ENCODE measurements around the gene SPATS1.
"Not testable (repeated sequence)": the region's sequence is repeated elsewhere in the genome, so short reads cannot be mapped to it uniquely, and the experiment has no call there.

The SPATS1 gene

GRCh38 chr6:44339301-44339700 is 3.1 kb upstream of the SPATS1 start:
- in situ Hi-C loops (cut with HindIII; ENCODE audit: low pct_unique_long_range_greater_than_20kb, low sequenced_read_pairs), result no loop called here
- no peak for TF ChIP-seq JUND (IDR thresholded peaks at IDR 0.05; ENCODE audit: low read depth)
- DNase-seq (ENCODE audit: low read depth in 1 of 2, low spot score in 1 of 2), result no peak

GRCh38 chr6:44339763-44340625 is 2.5 kb upstream of the SPATS1 start:
- TF ChIP-seq JUND (IDR thresholded peaks at IDR 0.05; ENCODE audit: low read depth), result no peak
- in situ Hi-C loops (cut with HindIII; ENCODE audit: low pct_unique_long_range_greater_than_20kb, low sequenced_read_pairs), result no loop called here
- peak in 1 of 2 experiments; percentile 6 for DNase-seq (ENCODE audit: low read depth in 1 of 2, low spot score in 1 of 2)

- in situ Hi-C loops (cut with HindIII; ENCODE audit: low pct_unique_long_range_greater_than_20kb, low sequenced_read_pairs), result no loop called here
- no peak for DNase-seq (ENCODE audit: low read depth in 1 of 2, low spot score in 1 of 2)
- no peak for TF ChIP-seq JUND (IDR thresholded peaks at IDR 0.05; ENCODE audit: low read depth)
Observed at GRCh38 chr6:44341095-44341890, 1.2 kb upstream of the SPATS1 start.

- DNase-seq (ENCODE audit: low read depth in 1 of 2, low spot score in 1 of 2), result no peak
- no peak for TF ChIP-seq JUND (IDR thresholded peaks at IDR 0.05; ENCODE audit: low read depth)
- in situ Hi-C loops (cut with HindIII; ENCODE audit: low pct_unique_long_range_greater_than_20kb, low sequenced_read_pairs), result no loop called here
Observed at GRCh38 chr6:44342052-44342451, 398 bp upstream of the SPATS1 start.

- in situ Hi-C loops (cut with HindIII; ENCODE audit: low pct_unique_long_range_greater_than_20kb, low sequenced_read_pairs); DNase-seq (ENCODE audit: low read depth in 1 of 2, low spot score in 1 of 2): not testable (repeated sequence)
Observed at GRCh38 chr6:44346818-44347217, 4.4 kb downstream of the SPATS1 start.

- in situ Hi-C loops (cut with HindIII; ENCODE audit: low pct_unique_long_range_greater_than_20kb, low sequenced_read_pairs), result no loop called here
- no peak for TF ChIP-seq JUND (IDR thresholded peaks at IDR 0.05; ENCODE audit: low read depth)
- no peak for DNase-seq (ENCODE audit: low read depth in 1 of 2, low spot score in 1 of 2)
Observed at GRCh38 chr6:44349904-44350649, 7.6 kb downstream of the SPATS1 start.

GRCh38 chr6:44350650-44350994 is 8.2 kb downstream of the SPATS1 start:
- in situ Hi-C loops (cut with HindIII; ENCODE audit: low pct_unique_long_range_greater_than_20kb, low sequenced_read_pairs); DNase-seq (ENCODE audit: low read depth in 1 of 2, low spot score in 1 of 2): not testable (repeated sequence)

GRCh38 chr6:44352259-44352658 is 9.8 kb downstream of the SPATS1 start:
- in situ Hi-C loops (cut with HindIII; ENCODE audit: low pct_unique_long_range_greater_than_20kb, low sequenced_read_pairs), result no loop called here
- DNase-seq (ENCODE audit: low read depth in 1 of 2, low spot score in 1 of 2), result no peak
- no peak for TF ChIP-seq JUND (IDR thresholded peaks at IDR 0.05; ENCODE audit: low read depth)

GRCh38 chr6:44353336-44353735 is 10.9 kb downstream of the SPATS1 start:
- no peak for DNase-seq (ENCODE audit: low read depth in 1 of 2, low spot score in 1 of 2)
- in situ Hi-C loops (cut with HindIII; ENCODE audit: low pct_unique_long_range_greater_than_20kb, low sequenced_read_pairs), result no loop called here
- TF ChIP-seq JUND (IDR thresholded peaks at IDR 0.05; ENCODE audit: low read depth), result no peak

- no peak for DNase-seq (ENCODE audit: low read depth in 1 of 2, low spot score in 1 of 2)
- no peak for TF ChIP-seq JUND (IDR thresholded peaks at IDR 0.05; ENCODE audit: low read depth)
- in situ Hi-C loops (cut with HindIII; ENCODE audit: low pct_unique_long_range_greater_than_20kb, low sequenced_read_pairs), result no loop called here
Observed at GRCh38 chr6:44355640-44356039, 13.2 kb downstream of the SPATS1 start.

GRCh38 chr6:44356487-44356886 is 14.0 kb downstream of the SPATS1 start:
- in situ Hi-C loops (cut with HindIII; ENCODE audit: low pct_unique_long_range_greater_than_20kb, low sequenced_read_pairs), result no loop called here
- TF ChIP-seq JUND (IDR thresholded peaks at IDR 0.05; ENCODE audit: low read depth), result no peak
- DNase-seq (ENCODE audit: low read depth in 1 of 2, low spot score in 1 of 2), result no peak

GRCh38 chr6:44359973-44360372 is 17.5 kb downstream of the SPATS1 start:
- in situ Hi-C loops (cut with HindIII; ENCODE audit: low pct_unique_long_range_greater_than_20kb, low sequenced_read_pairs), result no loop called here
- no peak for TF ChIP-seq JUND (IDR thresholded peaks at IDR 0.05; ENCODE audit: low read depth)
- no peak for DNase-seq (ENCODE audit: low read depth in 1 of 2, low spot score in 1 of 2)

- in situ Hi-C loops (cut with HindIII; ENCODE audit: low pct_unique_long_range_greater_than_20kb, low sequenced_read_pairs), result no loop called here
- TF ChIP-seq JUND (IDR thresholded peaks at IDR 0.05; ENCODE audit: low read depth), result no peak
- no peak for DNase-seq (ENCODE audit: low read depth in 1 of 2, low spot score in 1 of 2)
Observed at GRCh38 chr6:44361947-44362346, 19.5 kb downstream of the SPATS1 start.

All from T47D (cell line).